HCT116 (cell line): ENCODE measurements around the gene NFIB. TPM values are rescaled to one million over a fixed set of nuclear protein-coding genes. Genes with fewer than 3 reads are reported as not detected.

Experiments
- ATAC-seq: fragments of 200-7000 bp; cut with Tn5 transposase; 2 replicates; pipeline ENCODE4 v1.9.1; 2020; ENCODE audit warnings: mild to moderate bottlenecking, moderate library complexity
- BruUV-seq: library from RNA; stranded (reverse); fragments of 400-500 nt; replicated peaks from 2 replicates; lab custom pipeline; 2021; lab: Mats Ljungman, UMichigan
- CTCF ChIA-PET: fragments of 300-600 bp; sonication (Branson Sonifier 250); formaldehyde crosslinking; loops from one replicate; lab custom pipeline; 2021; ENCODE audit warnings: antibody characterized with exemption; lab: Charles Lee
- POLR2A ChIA-PET: fragments of 300-600, 350-600 bp; sonication (Branson Sonifier 250); formaldehyde crosslinking; loops from one replicate; lab custom pipeline; 2021; ENCODE audit warnings: antibody characterized with exemption; lab: Charles Lee
- RAD21 ChIA-PET, 2 experiments: fragments of 300-600 bp; sonication (Branson Sonifier 250); formaldehyde crosslinking; loops; one replicate each; lab custom pipeline; 2023; ENCODE audit warnings: low total read pairs in 2 of 2; ENCODE audit not compliant: uncharacterized antibody in 2 of 2, unreplicated experiment in 2 of 2, low non-redundant PET in 1 of 2; lab: Charles Lee
- DNase-seq: peaks from one replicate; pipeline ENCODE4 v3.0.0-alpha.2; 2010; ENCODE audit warnings: low read depth, low spot score
- H2AFZ ChIP-seq: fragments of 200-600 bp; shearing (Covaris generic), sonication (generic); 2 replicates; pipeline ENCODE4 v1.6.1; 2017; ENCODE audit warnings: low read depth, mixed run types, mixed read lengths, antibody characterized with exemption, low read length; ENCODE audit not compliant: poor library complexity, severe bottlenecking
- H3K27ac ChIP-seq: 2 replicates; pipeline ENCODE4 v1.5.1; 2012; ENCODE audit warnings: low read depth, low read length
- H3K27me3 ChIP-seq: fragments of 200-600 bp; sonication (generic); 2 replicates; pipeline ENCODE4 v1.6.1; 2016; ENCODE audit warnings: mixed run types, low read length, mixed read lengths; ENCODE audit not compliant: insufficient read depth
- H3K36me3 ChIP-seq, 2 experiments: fragments of 200-500 bp in 1 of 2; fragments of 200-600 bp in 1 of 2; sonication (Bioruptor generic) in 1 of 2; sonication (generic) in 1 of 2; 2 replicates each; pipeline versions ENCODE4 v1.5.1 to v1.6.1; 2014 to 2016; ENCODE audit warnings: low read length in 2 of 2, inconsistent platforms in 1 of 2, mixed read lengths in 1 of 2, mixed run types in 1 of 2; ENCODE audit not compliant: insufficient read depth in 2 of 2, control insufficient read depth in 1 of 2
- H3K4me1 ChIP-seq, 2 experiments: fragments of 200-600 bp in 1 of 2; sonication (generic) in 1 of 2; 2 replicates each; pipeline versions ENCODE4 v1.5.1 to v1.6.1; 2012 to 2017; ENCODE audit warnings: low read length in 2 of 2, inconsistent platforms in 1 of 2, mild to moderate bottlenecking in 1 of 2, mixed read lengths in 1 of 2, mixed run types in 1 of 2, moderate library complexity in 1 of 2; ENCODE audit not compliant: insufficient read depth in 2 of 2, control insufficient read depth in 1 of 2
- H3K4me2 ChIP-seq: fragments of 200-600 bp; sonication (generic); 2 replicates; pipeline ENCODE4 v1.6.1; 2017; ENCODE audit warnings: mixed run types, low read length, mixed read lengths
- H3K4me3 ChIP-seq, 2 experiments: fragments of 200-600 bp in 1 of 2; sonication (generic) in 1 of 2; replicated peaks in 1 of 2; 2 replicates each; pipeline ENCODE4 v1.5.1; 2011 to 2016; ENCODE audit warnings: low read length in 2 of 2, control low read depth in 1 of 2, low read depth in 1 of 2, mild to moderate bottlenecking in 1 of 2, mixed read lengths in 1 of 2, mixed run types in 1 of 2
- H3K79me2 ChIP-seq: fragments of 200-600 bp; sonication (generic); 2 replicates; pipeline ENCODE4 v1.6.1; 2017; ENCODE audit warnings: mild to moderate bottlenecking, mixed run types, low read length, moderate library complexity, mixed read lengths; ENCODE audit not compliant: insufficient read depth
- H3K9ac ChIP-seq: fragments of 200-600 bp; sonication (generic); 2 replicates; pipeline ENCODE4 v1.6.1; 2016; ENCODE audit warnings: low read length, mixed read lengths
- H3K9me2 ChIP-seq: fragments of 200-600 bp; sonication (generic), shearing (Covaris generic); 2 replicates; pipeline ENCODE4 v1.6.1; 2017; ENCODE audit warnings: mixed run types, mild to moderate bottlenecking, moderate library complexity; ENCODE audit not compliant: insufficient read depth
- H3K9me3 ChIP-seq, 2 experiments: fragments of 200-500 bp in 1 of 2; fragments of 200-600 bp in 1 of 2; sonication (Bioruptor generic) in 1 of 2; sonication (generic) in 1 of 2; 2 replicates each; pipeline ENCODE4 v1.6.1; 2014 to 2017; ENCODE audit warnings: low read length in 2 of 2, mixed read lengths in 2 of 2, inconsistent platforms in 1 of 2, low read depth in 1 of 2, mild to moderate bottlenecking in 1 of 2, mixed run types in 1 of 2, moderate library complexity in 1 of 2; ENCODE audit not compliant: control insufficient read depth in 1 of 2, insufficient read depth in 1 of 2
- H4K20me1 ChIP-seq: fragments of 200-600 bp; sonication (generic), shearing (Covaris generic); 2 replicates; pipeline ENCODE4 v1.6.1; 2017; ENCODE audit warnings: mixed run types, mild to moderate bottlenecking, moderate library complexity; ENCODE audit not compliant: insufficient read depth
- CEBPB ChIP-seq: IDR thresholded peaks from 2 replicates; pipeline ENCODE4 v1.6.1; 2012; ENCODE audit warnings: low read depth
- CTCF ChIP-seq, 3 experiments: fragments of 200-600 bp in 1 of 3; sonication (generic) in 1 of 3; IDR thresholded peaks in 2 of 3; conservative IDR thresholded peaks in 1 of 3; 2 replicates each; pipeline ENCODE4 v1.5.1; 2012 to 2017; ENCODE audit warnings: low read depth in 2 of 3, low read length in 2 of 3, antibody characterized with exemption in 1 of 3, borderline replicate concordance in 1 of 3, control low read depth in 1 of 3, mild to moderate bottlenecking in 1 of 3, mixed read lengths in 1 of 3, mixed run types in 1 of 3, moderate library complexity in 1 of 3; ENCODE audit not compliant: insufficient read depth in 1 of 3
- EZH2 ChIP-seq: fragments of 200-600 bp; sonication (generic); IDR thresholded peaks from 2 replicates; pipeline ENCODE4 v1.6.1; 2017; ENCODE audit warnings: antibody characterized with exemption, mixed run types
- EZH2phosphoT487 ChIP-seq: fragments of 200-600 bp; IDR thresholded peaks from 2 replicates; pipeline ENCODE4 v1.6.1; 2018; ENCODE audit warnings: antibody characterized with exemption, borderline replicate concordance
- JUND ChIP-seq: IDR thresholded peaks from 2 replicates; pipeline ENCODE4 v1.6.1; 2012
- MAX ChIP-seq: IDR thresholded peaks from 2 replicates; pipeline ENCODE4 v1.6.1; 2012
- POLR2A ChIP-seq: IDR thresholded peaks from 2 replicates; pipeline ENCODE4 v1.7.0; 2011; ENCODE audit warnings: borderline replicate concordance; ENCODE audit not compliant: insufficient read depth, insufficient read length; ENCODE audit errors: extremely low read depth
- POLR2AphosphoS5 ChIP-seq: IDR thresholded peaks from 2 replicates; pipeline ENCODE4 v1.6.1; 2011; ENCODE audit warnings: mild to moderate bottlenecking, low read depth, low read length, moderate library complexity
- RAD21 ChIP-seq: IDR thresholded peaks from 2 replicates; pipeline ENCODE4 v1.6.1; 2012; ENCODE audit warnings: low read depth, mild to moderate bottlenecking
- REST ChIP-seq: IDR thresholded peaks from 2 replicates; pipeline ENCODE4 v1.6.1; 2012; ENCODE audit warnings: low read depth
- SIN3A ChIP-seq: IDR thresholded peaks from 2 replicates; pipeline ENCODE4 v1.6.1; 2012; ENCODE audit warnings: low read depth
- TCF7L2 ChIP-seq: IDR thresholded peaks from 2 replicates; pipeline ENCODE4 v1.7.0; 2011; ENCODE audit warnings: borderline replicate concordance, inconsistent platforms; ENCODE audit not compliant: insufficient read depth, insufficient read length; ENCODE audit errors: extremely low read depth
- ZBTB33 ChIP-seq: IDR thresholded peaks from 2 replicates; pipeline ENCODE4 v1.6.1; 2011; ENCODE audit warnings: mild to moderate bottlenecking, low read length, moderate library complexity; ENCODE audit not compliant: insufficient replicate concordance; ENCODE audit errors: extremely low read depth
- ZNF274 ChIP-seq: fragments of 200-500 bp; sonication (Bioruptor generic); IDR thresholded peaks from 2 replicates; pipeline ENCODE4 v1.6.1; 2014; ENCODE audit warnings: mild to moderate bottlenecking, low read depth, low read length, inconsistent platforms
- intact Hi-C: fragments of 100-400 bp; cut with micrococcal nuclease; formaldehyde crosslinking; loops from 2 replicates; pipeline ENCODE4 v1.10.0; 2022
- total RNA-seq: library from RNA; stranded (reverse); gene quantifications from one replicate; pipeline ENCODE4 v1.2.1, GENCODE V29; 2021; ENCODE audit not compliant: unreplicated experiment

The NFIB gene
- total RNA-seq, 1 experiment from 2014 or later = 6.6 TPM

- no peaks in the 10 kb centered on the region for H3K4me1 ChIP-seq
- H3K27ac ChIP-seq = no peak overlapping the region
- no peak overlapping the region for H3K4me2 ChIP-seq
- no peak overlapping the region for H3K9ac ChIP-seq
- H3K4me3 ChIP-seq = no peak overlapping the region
- RAD21 ChIA-PET = no interaction called here
- H3K9me3 ChIP-seq = no peaks in the 10 kb centered on the region
- no peaks in the 10 kb centered on the region for H4K20me1 ChIP-seq
- intact Hi-C loops = no loop called here
- ATAC-seq = no peak
- H3K9me2 ChIP-seq = no peaks in the 10 kb centered on the region
- CTCF ChIA-PET = no interaction called here
- no peaks in the 10 kb centered on the region for H3K79me2 ChIP-seq
- POLR2A ChIA-PET = no interaction called here
- no peak for DNase-seq
- no peak overlapping the region for H2AFZ ChIP-seq
- no peaks in the 10 kb centered on the region for H3K27me3 ChIP-seq
- TF ChIP-seq EZH2phosphoT487 (no peak), POLR2A (no peak), POLR2AphosphoS5 (no peak), MAX (no peak), ZBTB33 (no peak), EZH2 (no peak), RAD21 (no peak), CEBPB (no peak), CTCF (IDR thresholded peaks at IDR 0.05 in 2 of 3, conservative IDR thresholded peaks at IDR 0.05 in 1 of 3; ENCODE audit: borderline replicate concordance in 1 of 3, insufficient read depth in 1 of 3, low read depth in 2 of 3, low read length in 2 of 3) (no peak), SIN3A (no peak), TCF7L2 (no peak), ZNF274 (no peak), JUND (no peak), REST (no peak)
- BruUV-seq = no TSS peak
- no peaks in the 10 kb centered on the region for H3K36me3 ChIP-seq
Observed at GRCh38 chr9:14294659-14295058, 19.3 kb downstream of the NFIB start.
